ENCODE results near the gene PAMR1. TPM values are rescaled to one million over a fixed set of nuclear protein-coding genes. Genes with fewer than 3 reads are reported as not detected.

The PAMR1 gene
- total and polyA plus RNA-seq, 9 of the 15 experiments (the other 6 are each of a cell fraction or from before 2014, with no cell fraction given), result not detected

- no peaks in the 10 kb centered on the region for H3K4me1 ChIP-seq (replicated peaks in 1 of 2; ENCODE audit: control insufficient read depth in 2 of 2, insufficient read depth in 2 of 2, low read length in 2 of 2)
- ChIA-PET POLR2A (no interaction called here), CTCF (ENCODE audit: low intra/inter-chr PET ratio) (no interaction called here)
- H2AFZ ChIP-seq (ENCODE audit: low read depth, low read length), result no peak overlapping the region
- no peak overlapping the region for H3K9ac ChIP-seq (ENCODE audit: insufficient read depth in 1 of 2, low read depth in 2 of 2, low read length in 2 of 2)
- WGBS (ENCODE audit: insufficient coverage, low coverage, missing lambda C conversion rate), result 3% methylated on average over 3 of the region's 3 CpGs
- no peak for FAIRE-seq
- no TSS peak for BruUV-seq (replicated peaks)
- no peaks in the 10 kb centered on the region for H3K27me3 ChIP-seq (ENCODE audit: control insufficient read depth in 2 of 2, insufficient read depth in 2 of 2, low read length in 2 of 2)
- H3K9me1 ChIP-seq (ENCODE audit: control insufficient read depth, insufficient read depth, low read length), result no peaks in the 10 kb centered on the region
- H3K4me2 ChIP-seq (ENCODE audit: insufficient read depth, low read length), result no peak overlapping the region
- intact Hi-C loops (cut with micrococcal nuclease), result no loop called here
- H3K27ac ChIP-seq (ENCODE audit: extremely low read depth, low read depth, low read length), result no peak overlapping the region
- no peak for DNase-seq (ENCODE audit: extremely low read depth in 1 of 4, low spot score in 3 of 4)
- no peak for ATAC-seq
- no peaks in the 10 kb centered on the region for H3K9me3 ChIP-seq (replicated peaks; ENCODE audit: control insufficient read depth, insufficient read depth, low read depth, low read length)
- H3K4me3 ChIP-seq, result no peak overlapping the region
- no peaks in the 10 kb centered on the region for H4K20me1 ChIP-seq (replicated peaks; ENCODE audit: control insufficient read depth, insufficient read depth, low read length)
- no peaks in the 10 kb centered on the region for H3K79me2 ChIP-seq (ENCODE audit: control insufficient read depth, insufficient read depth, low read length)
- in situ Hi-C loops (cut with MboI), result no loop called here
- TF ChIP-seq ZNF224 (CRISPR knock-in tag; IDR thresholded peaks at IDR 0.05) (no peak), RFX7 (CRISPR knock-in tag; IDR thresholded peaks at IDR 0.05) (no peak), CLOCK (CRISPR knock-in tag; IDR thresholded peaks at IDR 0.05; ENCODE audit: borderline replicate concordance) (no peak), BRD9 (IDR thresholded peaks at IDR 0.05; ENCODE audit: low read depth, partially characterized antibody) (no peak), BCLAF1 (IDR thresholded peaks at IDR 0.05; ENCODE audit: borderline replicate concordance in 1 of 2, control insufficient read depth in 1 of 2, low read depth in 2 of 2, low read length in 1 of 2) (no peak), ETV6 (IDR thresholded peaks at IDR 0.05; ENCODE audit: borderline replicate concordance in 1 of 2, low read depth in 2 of 2, low read length in 1 of 2) (no peak), ETV6 (CRISPR knock-in tag; IDR thresholded peaks at IDR 0.05; ENCODE audit: borderline replicate concordance) (no peak), RAD51 (IDR thresholded peaks at IDR 0.05; ENCODE audit: borderline replicate concordance, low read depth) (no peak), FIP1L1 (IDR thresholded peaks at IDR 0.05; ENCODE audit: low read depth, low read length, poor library complexity, severe bottlenecking) (no peak)
- no peaks in the 10 kb centered on the region for H3K36me3 ChIP-seq (ENCODE audit: control insufficient read depth, insufficient read depth, low read length)
These were observed 10.9 kb downstream of the PAMR1 start for GRCh38 chr11:35514481-35514880.

Measured in K562 (cell line).